A549 (cell line): ENCODE data around the gene NDUFS8.

Experiments used
- CBX8 ChIP-seq: fragments of 200-600 bp; sonication (generic); IDR thresholded peaks from 2 replicates; pipeline ENCODE4 v1.6.1; 2016
- CEBPB ChIP-seq, 2 experiments: fragments of >200 bp in 1 of 2; sonication (Bioruptor Twin) in 1 of 2; formaldehyde crosslinking in 1 of 2; IDR thresholded peaks; 2 replicates each; pipeline ENCODE4 v1.6.1; 2012 to 2016
- CTCF ChIP-seq: fragments of >200 bp; sonication (Bioruptor Twin); formaldehyde crosslinking; IDR thresholded peaks from 3 replicates; pipeline ENCODE4 v1.5.1; 2016
- EHF ChIP-seq: fragments of 250-450 bp; sonication (Bioruptor Pico); IDR thresholded peaks from 2 replicates; pipeline ENCODE4 v1.5.0; 2020; ENCODE audit warnings: mild to moderate bottlenecking
- EP300 ChIP-seq, 2 experiments: fragments of >200 bp; sonication (Bioruptor Twin); formaldehyde crosslinking; IDR thresholded peaks; 2 replicates in 1 of 2; 3 replicates in 1 of 2; pipeline ENCODE4 v1.6.1; 2016 to 2017
- HMGXB4 ChIP-seq: fragments of 250-450 bp; sonication (Bioruptor Pico); IDR thresholded peaks from 2 replicates; pipeline ENCODE4 v1.5.0; 2021; ENCODE audit warnings: mild to moderate bottlenecking, moderate library complexity, borderline replicate concordance
- JUN ChIP-seq, 2 experiments: fragments of >200 bp; sonication (Bioruptor Twin); formaldehyde crosslinking; IDR thresholded peaks; 2 replicates in 1 of 2; 3 replicates in 1 of 2; pipeline ENCODE4 v1.6.1; 2016 to 2017
- KDM5A ChIP-seq: fragments of 200-600 bp; sonication (generic); IDR thresholded peaks from 2 replicates; pipeline ENCODE4 v1.6.1; 2016; ENCODE audit warnings: antibody characterized with exemption, mild to moderate bottlenecking
- POLR2A ChIP-seq: IDR thresholded peaks from 2 replicates; pipeline ENCODE4 v1.6.1; 2012; ENCODE audit warnings: mild to moderate bottlenecking, low read length
- POLR2AphosphoS2 ChIP-seq: conservative IDR thresholded peaks from 2 replicates; pipeline ENCODE4 v1.6.1; 2012; ENCODE audit warnings: low read length, improper control_type of control experiment, inconsistent platforms

- TF ChIP-seq CTCF = no peak
- no peak for TF ChIP-seq CEBPB (IDR thresholded peaks at IDR 0.05)
- TF ChIP-seq POLR2A = no peak
- no peak for TF ChIP-seq JUN (IDR thresholded peaks at IDR 0.05)
- TF ChIP-seq HMGXB4 (CRISPR knock-in tag) = no peak
- TF ChIP-seq EHF (CRISPR knock-in tag) = no peak
- no peak for TF ChIP-seq EP300 (IDR thresholded peaks at IDR 0.05)
- no peak for TF ChIP-seq POLR2AphosphoS2
- TF ChIP-seq KDM5A = no peak
- TF ChIP-seq CBX8 = no peak
These were observed 2.8 kb upstream of the NDUFS8 start for GRCh38 chr11:68027667-68028066.
